Measurements from ENCODE around the gene C1orf198. TPM values are rescaled to one million over a fixed set of nuclear protein-coding genes. Genes with fewer than 3 reads are reported as not detected.
A peak's percentile ranks its signal among the peaks of the same experiment; 100 is the strongest.

The C1orf198 gene
- total RNA-seq, 4 donors from 2014 or later: 95.6 to 214 (median 140) TPM

DNA sequence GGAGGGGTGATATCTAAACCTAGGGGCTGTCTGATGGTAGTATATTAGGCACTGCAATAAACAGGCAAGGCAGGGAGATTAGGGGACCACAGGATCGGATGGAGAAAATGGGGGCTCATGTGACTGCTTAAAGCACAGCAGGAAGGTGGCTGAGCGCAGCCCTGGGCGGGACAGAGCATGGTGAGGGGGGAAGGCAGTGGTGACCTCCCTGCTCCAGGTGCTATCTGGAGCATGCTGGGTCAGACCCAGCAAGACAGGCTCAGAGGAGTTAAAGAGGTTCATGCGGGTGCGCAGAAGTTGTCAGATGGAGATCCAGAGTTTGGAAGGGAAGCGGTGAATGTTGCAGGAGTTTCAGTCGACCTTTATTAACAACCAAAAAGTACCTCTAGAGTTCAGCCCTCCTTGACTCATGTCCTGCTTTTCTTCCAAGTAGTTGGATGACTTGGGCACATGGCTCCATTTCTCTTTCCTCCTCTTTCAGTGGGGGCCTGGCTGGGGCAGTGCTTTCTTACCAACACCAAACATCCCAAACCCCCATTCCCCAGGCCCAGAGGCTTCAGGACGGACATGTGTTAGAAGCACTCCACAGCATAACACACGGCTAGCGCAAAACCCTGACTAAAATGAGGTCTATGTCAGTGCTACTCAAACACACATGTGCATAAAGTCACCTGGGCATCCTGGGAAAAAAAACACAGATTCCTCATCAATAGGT is 79.6 kb downstream of the C1orf198 start:
- no peaks in the 10 kb centered on the region for H3K9me3 ChIP-seq
- WGBS: 94% methylated on average over 10 of the region's 10 CpGs
- H3K36me3 ChIP-seq: no peaks in the 10 kb centered on the region
- H3K27ac ChIP-seq (replicated peaks in 1 of 4): no peak overlapping the region
- DNase-seq (ENCODE audit: extremely low spot score): peak; percentile 81
- H3K4me3 ChIP-seq: no peak overlapping the region
- intact Hi-C loops (cut with DNase I): no loop called here
- TF ChIP-seq EP300 (IDR thresholded peaks at IDR 0.05) (no peak), POLR2A (IDR thresholded peaks at IDR 0.05; ENCODE audit: low read depth) (no peak), POLR2AphosphoS5 (IDR thresholded peaks at IDR 0.05) (no peak)
- TF ChIP-seq, protein P1, sequence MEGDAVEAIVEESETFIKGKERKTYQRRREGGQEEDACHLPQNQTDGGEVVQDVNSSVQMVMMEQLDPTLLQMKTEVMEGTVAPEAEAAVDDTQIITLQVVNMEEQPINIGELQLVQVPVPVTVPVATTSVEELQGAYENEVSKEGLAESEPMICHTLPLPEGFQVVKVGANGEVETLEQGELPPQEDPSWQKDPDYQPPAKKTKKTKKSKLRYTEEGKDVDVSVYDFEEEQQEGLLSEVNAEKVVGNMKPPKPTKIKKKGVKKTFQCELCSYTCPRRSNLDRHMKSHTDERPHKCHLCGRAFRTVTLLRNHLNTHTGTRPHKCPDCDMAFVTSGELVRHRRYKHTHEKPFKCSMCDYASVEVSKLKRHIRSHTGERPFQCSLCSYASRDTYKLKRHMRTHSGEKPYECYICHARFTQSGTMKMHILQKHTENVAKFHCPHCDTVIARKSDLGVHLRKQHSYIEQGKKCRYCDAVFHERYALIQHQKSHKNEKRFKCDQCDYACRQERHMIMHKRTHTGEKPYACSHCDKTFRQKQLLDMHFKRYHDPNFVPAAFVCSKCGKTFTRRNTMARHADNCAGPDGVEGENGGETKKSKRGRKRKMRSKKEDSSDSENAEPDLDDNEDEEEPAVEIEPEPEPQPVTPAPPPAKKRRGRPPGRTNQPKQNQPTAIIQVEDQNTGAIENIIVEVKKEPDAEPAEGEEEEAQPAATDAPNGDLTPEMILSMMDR (IDR thresholded peaks at IDR 0.05): no peak
- H3K4me1 ChIP-seq: no peaks in the 10 kb centered on the region
- no peaks in the 10 kb centered on the region for H3K27me3 ChIP-seq

DNA sequence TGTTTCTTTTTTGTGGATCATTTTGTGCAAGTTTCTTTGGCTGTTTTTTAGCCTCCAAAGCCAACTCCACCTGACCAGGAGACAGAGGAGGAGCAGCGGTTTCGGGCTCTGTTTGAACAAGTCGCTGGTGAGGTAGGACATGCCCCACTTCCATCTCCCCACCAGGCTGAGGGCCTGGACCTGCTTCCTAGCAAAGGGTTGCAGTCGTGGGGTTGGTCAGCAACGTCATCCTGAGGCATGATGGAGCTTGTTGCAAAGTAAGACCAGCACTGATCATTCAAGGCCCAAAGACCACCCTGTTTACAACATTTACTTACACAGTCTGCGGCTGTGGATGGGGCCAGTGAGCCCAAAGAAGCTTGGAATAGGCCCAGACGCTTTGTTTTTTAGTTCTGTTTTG is 80.8 kb downstream of the C1orf198 start:
- Histone ChIP-seq H3K9me3 (no peaks in the 10 kb centered on the region), H3K4me3 (no peak overlapping the region), H3K27me3 (no peaks in the 10 kb centered on the region), H3K27ac (replicated peaks in 1 of 4) (no peak overlapping the region), H3K36me3 (no peaks in the 10 kb centered on the region), H3K4me1 (no peaks in the 10 kb centered on the region)
- no peak for DNase-seq (ENCODE audit: extremely low spot score)
- TF ChIP-seq EP300 (IDR thresholded peaks at IDR 0.05) (no peak), POLR2A (IDR thresholded peaks at IDR 0.05; ENCODE audit: low read depth) (no peak), POLR2AphosphoS5 (IDR thresholded peaks at IDR 0.05) (no peak)
- TF ChIP-seq, protein P1 (IDR thresholded peaks at IDR 0.05): no peak
- intact Hi-C loops (cut with DNase I): no loop called here
- 89% methylated on average over 6 of the region's 7 CpGs for WGBS

Small RNA genes within 50 kb of the gene (small RNA-seq; reads per million reads assigned to genes)
- gene RN7SL837P: 0 reads per million in 3 donors
- 0.08 to 1.5 (median 0.56) reads per million in 3 donors for gene RNA5SP79

Other genes with a start within 250 kb of the C1orf198 start
- gene COG2, start 226.0 kb downstream of the C1orf198 start, total RNA-seq: 10 to 100 TPM; 20.9 to 23.9 (median 22.5) TPM
- gene AGT, start 154.4 kb downstream of the C1orf198 start, total RNA-seq: 10 to 100 TPM in 3 of 4 donors, 1 to 10 TPM in 1; 3.7 to 15.3 (median 12.3) TPM
- gene CAPN9, start 121.1 kb downstream of the C1orf198 start, total RNA-seq: not detected
- 10 to 100 TPM in 2 of 4 donors, 1 to 10 TPM in 2; 8.4 to 27.0 (median 11.5) TPM for gene TTC13, start 110.3 kb upstream of the C1orf198 start, total RNA-seq
- 10 to 100 TPM; 14.9 to 21.6 (median 18.8) TPM for gene ARV1, start 110.6 kb upstream of the C1orf198 start, total RNA-seq
- gene FAM89A, start 171.7 kb upstream of the C1orf198 start, total RNA-seq: 10 to 100 TPM in 1 of 4 donors, 1 to 10 TPM in 3; 1.7 to 13.6 (median 5.6) TPM